DOHH2 (cell line): ENCODE data around the gene ABLIM2.
A peak's percentile ranks its signal among the peaks of the same experiment; 100 is the strongest.

Experiments
- H3F3A ChIP-seq: fragments of 200-600 bp; sonication (generic), shearing (Covaris generic); 2 replicates; pipeline ENCODE4 v1.6.0; 2016; ENCODE audit warnings: antibody characterized with exemption, mild to moderate bottlenecking; ENCODE audit not compliant: control insufficient read depth, insufficient read depth
- H3K27ac ChIP-seq: fragments of 200-600 bp; sonication (generic); 2 replicates; pipeline ENCODE4 v1.5.1; 2014; ENCODE audit warnings: low read depth, mild to moderate bottlenecking, low read length, moderate library complexity
- H3K27me3 ChIP-seq: fragments of 200-600 bp; sonication (generic); 2 replicates; pipeline ENCODE4 v1.6.1; 2014; ENCODE audit warnings: mild to moderate bottlenecking, low read length, mixed read lengths; ENCODE audit not compliant: control insufficient read depth
- H3K36me3 ChIP-seq: fragments of 200-600 bp; sonication (generic); 2 replicates; pipeline ENCODE4 v1.6.1; 2014; ENCODE audit warnings: mild to moderate bottlenecking, low read length, moderate library complexity, mixed read lengths; ENCODE audit not compliant: control insufficient read depth
- H3K4me1 ChIP-seq: fragments of 200-600 bp; sonication (generic); 2 replicates; pipeline ENCODE4 v1.6.1; 2014; ENCODE audit warnings: mild to moderate bottlenecking, low read length, mixed read lengths; ENCODE audit not compliant: control insufficient read depth
- H3K4me2 ChIP-seq: fragments of 200-600 bp; sonication (generic); 2 replicates; pipeline ENCODE4 v1.6.0; 2014; ENCODE audit warnings: mild to moderate bottlenecking, low read length, moderate library complexity
- H3K4me3 ChIP-seq: fragments of 200-600 bp; sonication (generic); 2 replicates; pipeline ENCODE4 v1.5.1; 2014; ENCODE audit warnings: mild to moderate bottlenecking, low read length, mixed read lengths
- H3K79me2 ChIP-seq: fragments of 200-600 bp; sonication (generic); 2 replicates; pipeline ENCODE4 v1.6.1; 2014; ENCODE audit warnings: mild to moderate bottlenecking, low read length, mixed read lengths; ENCODE audit not compliant: control insufficient read depth
- H3K9me2 ChIP-seq: fragments of 200-600 bp; sonication (generic); replicated peaks from 2 replicates; pipeline ENCODE4 v1.6.1; 2014; ENCODE audit warnings: mild to moderate bottlenecking, low read length, mixed read lengths; ENCODE audit not compliant: control insufficient read depth
- H3K9me3 ChIP-seq: fragments of 200-600 bp; sonication (generic); 2 replicates; pipeline ENCODE4 v1.6.1; 2014; ENCODE audit warnings: antibody characterized with exemption, low read length, mixed read lengths; ENCODE audit not compliant: control insufficient read depth, insufficient read depth
- H4K20me1 ChIP-seq: fragments of 200-600 bp; sonication (generic); 2 replicates; pipeline ENCODE4 v1.6.0; 2014; ENCODE audit warnings: low read depth, mild to moderate bottlenecking, antibody characterized with exemption, low read length, moderate library complexity; ENCODE audit not compliant: control insufficient read depth, insufficient read depth
- CTCF ChIP-seq: fragments of 200-600 bp; sonication (generic); IDR thresholded peaks from one replicate; pipeline ENCODE4 v1.5.1; 2014; ENCODE audit warnings: antibody characterized with exemption, mild to moderate bottlenecking, low read depth, low read length; ENCODE audit not compliant: poor library complexity, severe bottlenecking
- EZH2phosphoT487 ChIP-seq: fragments of 200-600 bp; sonication (generic); IDR thresholded peaks from 2 replicates; pipeline ENCODE4 v1.6.1; 2017; ENCODE audit warnings: borderline replicate concordance, mild to moderate bottlenecking, antibody characterized with exemption, low read length, moderate library complexity, mixed read lengths

Gene ABLIM2

GRCh38 chr4:8132400-8132799, 26.2 kb downstream of the ABLIM2 start:
- H3K36me3 ChIP-seq: no peaks in the 10 kb centered on the region
- H3K9me2 ChIP-seq: no peaks in the 10 kb centered on the region
- no peaks in the 10 kb centered on the region for H4K20me1 ChIP-seq
- no peaks in the 10 kb centered on the region for H3K27me3 ChIP-seq
- H3F3A ChIP-seq: no peaks in the 10 kb centered on the region
- H3K79me2 ChIP-seq: no peaks in the 10 kb centered on the region
- H3K27ac ChIP-seq: no peak overlapping the region
- H3K4me1 ChIP-seq: peaks cover 28% of the 10 kb centered on the region
- no peak overlapping the region for H3K4me2 ChIP-seq
- no peaks in the 10 kb centered on the region for H3K9me3 ChIP-seq
- no peak overlapping the region for H3K4me3 ChIP-seq
- TF ChIP-seq EZH2phosphoT487 (no peak), CTCF (no peak)

GRCh38 chr4:8131826-8132225, 26.8 kb downstream of the ABLIM2 start:
- Histone ChIP-seq H3K4me1 (peaks cover 28% of the 10 kb centered on the region), H3K9me3 (no peaks in the 10 kb centered on the region)
- TF ChIP-seq EZH2phosphoT487 (no peak), CTCF (no peak)

GRCh38 chr4:8131210-8131609, 27.4 kb downstream of the ABLIM2 start:
- H3K4me2 ChIP-seq: peak overlapping the region; percentile 76
- H3K9me3 ChIP-seq: no peaks in the 10 kb centered on the region
- H3F3A ChIP-seq: no peaks in the 10 kb centered on the region
- H3K4me1 ChIP-seq: peaks cover 28% of the 10 kb centered on the region
- H3K27me3 ChIP-seq: no peaks in the 10 kb centered on the region
- H4K20me1 ChIP-seq: no peaks in the 10 kb centered on the region
- H3K9me2 ChIP-seq: no peaks in the 10 kb centered on the region
- H3K27ac ChIP-seq: peak overlapping the region; percentile 85
- no peak for TF ChIP-seq CTCF
- TF ChIP-seq EZH2phosphoT487: no peak
- no peaks in the 10 kb centered on the region for H3K79me2 ChIP-seq
- no peaks in the 10 kb centered on the region for H3K36me3 ChIP-seq
- H3K4me3 ChIP-seq: peak overlapping the region; percentile 48

More at GRCh38 chr4:8131826-8132225, 26.8 kb downstream of the ABLIM2 start:
- no peaks in the 10 kb centered on the region for H4K20me1 ChIP-seq
- no peaks in the 10 kb centered on the region for H3K9me2 ChIP-seq
- H3K27ac ChIP-seq: no peak overlapping the region
- H3K27me3 ChIP-seq: no peaks in the 10 kb centered on the region
- no peak overlapping the region for H3K4me3 ChIP-seq
- no peaks in the 10 kb centered on the region for H3K79me2 ChIP-seq
- H3F3A ChIP-seq: no peaks in the 10 kb centered on the region
- no peaks in the 10 kb centered on the region for H3K36me3 ChIP-seq
- H3K4me2 ChIP-seq: peak overlapping the region; percentile 76; the same call in 1 of the 2 replicates
